H9 (cell line): ENCODE data around the gene FAM78A. TPM values are rescaled to one million over a fixed set of nuclear protein-coding genes. Genes with fewer than 3 reads are reported as not detected.
A peak's percentile ranks its signal among the peaks of the same experiment; 100 is the strongest.

Source experiments
- DNase-seq: peaks from one replicate; pipeline ENCODE4 v3.0.0-alpha.2; 2017
- H2AFZ ChIP-seq: one replicate; pipeline ENCODE4 v1.6.1; 2013; ENCODE audit warnings: mild to moderate bottlenecking, low read length, control low read depth, moderate library complexity
- H2AK5ac ChIP-seq: 2 replicates; pipeline ENCODE4 v1.6.1; 2013; ENCODE audit warnings: low read length, control low read depth, mixed read lengths; ENCODE audit not compliant: insufficient read length
- H2BK120ac ChIP-seq: one replicate; pipeline ENCODE4 v1.6.1; 2013; ENCODE audit warnings: low read depth, mild to moderate bottlenecking, low read length, control low read depth, inconsistent platforms; ENCODE audit not compliant: poor library complexity, severe bottlenecking
- H2BK12ac ChIP-seq: 2 replicates; pipeline ENCODE4 v1.6.1; 2013; ENCODE audit warnings: low read length, control low read depth, mixed read lengths, low read depth; ENCODE audit not compliant: insufficient read length
- H2BK15ac ChIP-seq: 2 replicates; pipeline ENCODE4 v1.6.1; 2013; ENCODE audit warnings: low read depth, low read length, control low read depth
- H2BK20ac ChIP-seq: one replicate; pipeline ENCODE4 v1.6.1; 2013; ENCODE audit warnings: low read depth, mild to moderate bottlenecking, low read length, control low read depth, inconsistent platforms; ENCODE audit not compliant: poor library complexity, severe bottlenecking
- H2BK5ac ChIP-seq: 2 replicates; pipeline ENCODE4 v1.6.1; 2013; ENCODE audit warnings: low read length, control low read depth, mixed read lengths; ENCODE audit not compliant: insufficient read length
- H3K14ac ChIP-seq: 2 replicates; pipeline ENCODE4 v1.6.1; 2013; ENCODE audit warnings: low read length, control low read depth; ENCODE audit not compliant: insufficient read depth
- H3K18ac ChIP-seq: 2 replicates; pipeline ENCODE4 v1.6.1; 2013; ENCODE audit warnings: low read depth, mild to moderate bottlenecking, mixed read lengths, low read length, control low read depth; ENCODE audit not compliant: insufficient read length
- H3K23ac ChIP-seq: 2 replicates; pipeline ENCODE4 v1.6.1; 2013; ENCODE audit warnings: low read length, control low read depth, mixed read lengths, low read depth; ENCODE audit not compliant: insufficient read length
- H3K23me2 ChIP-seq: 2 replicates; pipeline ENCODE4 v1.6.1; 2013; ENCODE audit warnings: low read depth, mild to moderate bottlenecking, mixed read lengths, low read length, control low read depth; ENCODE audit not compliant: insufficient read length, poor library complexity, severe bottlenecking
- H3K27ac ChIP-seq: 2 replicates; pipeline ENCODE4 v1.5.1; 2013; ENCODE audit warnings: low read length, control low read depth, mixed read lengths, low read depth; ENCODE audit not compliant: insufficient read length
- H3K27me3 ChIP-seq: 2 replicates; pipeline ENCODE4 v1.6.1; 2013; ENCODE audit warnings: low read length, control low read depth, inconsistent platforms; ENCODE audit not compliant: insufficient read depth
- H3K4ac ChIP-seq: 2 replicates; pipeline ENCODE4 v1.6.1; 2013; ENCODE audit warnings: low read depth, mild to moderate bottlenecking, control low read depth, inconsistent platforms, low read length, moderate library complexity
- H3K4me1 ChIP-seq: 2 replicates; pipeline ENCODE4 v1.6.1; 2013; ENCODE audit warnings: low read length, control low read depth, inconsistent platforms; ENCODE audit not compliant: insufficient read depth
- H3K4me2 ChIP-seq: 2 replicates; pipeline ENCODE4 v1.6.1; 2013; ENCODE audit warnings: low read length, control low read depth, mixed read lengths; ENCODE audit not compliant: insufficient read length, insufficient read depth
- H3K56ac ChIP-seq: 2 replicates; pipeline ENCODE4 v1.6.1; 2013; ENCODE audit warnings: low read depth, mild to moderate bottlenecking, mixed read lengths, low read length, control low read depth; ENCODE audit not compliant: insufficient read length
- H3K79me1 ChIP-seq: 2 replicates; pipeline ENCODE4 v1.6.1; 2013; ENCODE audit warnings: low read depth, mild to moderate bottlenecking, moderate library complexity, low read length, control low read depth, inconsistent platforms; ENCODE audit not compliant: insufficient read depth, poor library complexity, severe bottlenecking
- H3K79me2 ChIP-seq: 2 replicates; pipeline ENCODE4 v1.6.1; 2013; ENCODE audit warnings: low read length, control low read depth, inconsistent platforms; ENCODE audit not compliant: insufficient read depth
- H3K9ac ChIP-seq: 2 replicates; pipeline ENCODE4 v1.6.1; 2013; ENCODE audit warnings: low read length, control low read depth, mixed read lengths; ENCODE audit not compliant: insufficient read length; ENCODE audit errors: extremely low read depth
- H3K9me3 ChIP-seq: one replicate; pipeline ENCODE4 v1.6.1; 2013; ENCODE audit warnings: low read depth, low read length, inconsistent platforms; ENCODE audit not compliant: control insufficient read depth
- H3T11ph ChIP-seq: one replicate; pipeline ENCODE4 v1.6.1; 2013; ENCODE audit warnings: mild to moderate bottlenecking, low read length, control low read depth, inconsistent platforms
- H4K20me1 ChIP-seq: one replicate; pipeline ENCODE4 v1.6.1; 2013; ENCODE audit not compliant: control insufficient read depth, insufficient read length, insufficient read depth
- H4K5ac ChIP-seq: 2 replicates; pipeline ENCODE4 v1.6.1; 2013; ENCODE audit warnings: low read depth, mild to moderate bottlenecking, mixed read lengths, low read length, control low read depth; ENCODE audit not compliant: insufficient read length
- H4K8ac ChIP-seq: replicated peaks from 2 replicates; pipeline ENCODE4 v1.6.1; 2013; ENCODE audit warnings: low read length, control low read depth, mixed read lengths, low read depth; ENCODE audit not compliant: insufficient read length
- H4K91ac ChIP-seq: 2 replicates; pipeline ENCODE4 v1.6.1; 2013; ENCODE audit warnings: low read depth, mild to moderate bottlenecking, moderate library complexity, mixed read lengths, low read length, control low read depth; ENCODE audit not compliant: insufficient read length
- H3K27ac Mint-ChIP-seq, 3 experiments: 2 replicates in 2 of 3; 3 replicates in 1 of 3; pipeline ENCODE4 v1.8.0; 2020 to 2021; ENCODE audit warnings: mixed read lengths in 3 of 3, mild to moderate bottlenecking in 1 of 3, moderate library complexity in 1 of 3
- H3K27me3 Mint-ChIP-seq: 2 replicates; pipeline ENCODE4 v1.8.0; 2021; ENCODE audit warnings: low read depth, mild to moderate bottlenecking, moderate library complexity, mixed read lengths
- H3K36me3 Mint-ChIP-seq, 3 experiments: 2 replicates in 2 of 3; 3 replicates in 1 of 3; pipeline ENCODE4 v1.8.0; 2020 to 2021; ENCODE audit warnings: low read depth in 3 of 3, mixed read lengths in 3 of 3; ENCODE audit not compliant: insufficient read depth in 1 of 3
- H3K4me1 Mint-ChIP-seq, 2 experiments: 2 replicates each; pipeline ENCODE4 v1.8.0; 2020; ENCODE audit warnings: mixed read lengths in 2 of 2
- H3K4me3 Mint-ChIP-seq, 2 experiments: 2 replicates in 1 of 2; 3 replicates in 1 of 2; pipeline ENCODE4 v1.8.0; 2020 to 2021; ENCODE audit warnings: mild to moderate bottlenecking in 2 of 2, mixed read lengths in 2 of 2, moderate library complexity in 1 of 2
- H3K9me3 Mint-ChIP-seq, 2 experiments: 2 replicates in 1 of 2; 3 replicates in 1 of 2; pipeline ENCODE4 v1.8.0; 2020; ENCODE audit warnings: mild to moderate bottlenecking in 2 of 2, mixed read lengths in 2 of 2, moderate library complexity in 1 of 2
- CTCF ChIP-seq: fragments of 200-600 bp; sonication (generic); conservative IDR thresholded peaks from 3 replicates; pipeline ENCODE4 v1.8.0; 2021; ENCODE audit warnings: antibody characterized with exemption, mild to moderate bottlenecking
- WGBS: extraction: QIAGEN DNeasy Blood & Tissue Kit; methylation state at CpG from one replicate; pipeline ENCODE4 v1.1.7; 2013; ENCODE audit warnings: missing lambda C conversion rate, low lambda C conversion rate, mixed read lengths; ENCODE audit not compliant: insufficient read length; ENCODE audit errors: extremely low coverage; 5-methylcytosine and 5-hydroxymethylcytosine counted together
- total RNA-seq: library from RNA; stranded (reverse); gene quantifications from 2 replicates; pipeline ENCODE4 v1.2.1, GENCODE V29; 2021

The FAM78A gene
- total RNA-seq, 1 experiment from 2014 or later, result 1.9 TPM

- no peak overlapping the region for H3T11ph ChIP-seq
- Mint-ChIP-seq H3K9me3 (no peaks in the 10 kb centered on the region), H3K4me3 (no peak overlapping the region), H3K36me3 (no peaks in the 10 kb centered on the region), H3K27ac (no peak overlapping the region; a peak in 2 of 7 replicates), H3K27me3 (peaks cover 21% of the 10 kb centered on the region), H3K4me1 (peaks cover 30 to 45% of the 10 kb centered on the region in 2 experiments)
- no peaks in the 10 kb centered on the region for H3K79me2 ChIP-seq
- H3K9me3 ChIP-seq, result no peaks in the 10 kb centered on the region
- H2BK12ac ChIP-seq, result no peak overlapping the region
- H3K4me2 ChIP-seq, result no peak overlapping the region
- no peak overlapping the region for H3K9ac ChIP-seq
- no peak overlapping the region for H4K91ac ChIP-seq
- no peak overlapping the region for H2AK5ac ChIP-seq
- H3K27me3 ChIP-seq, result peaks cover 6% of the 10 kb centered on the region; the same call in 1 of the 2 replicates
- no peak overlapping the region for H3K14ac ChIP-seq
- DNase-seq, result peak; percentile 34
- H2BK5ac ChIP-seq, result no peak overlapping the region
- no peak overlapping the region for H3K27ac ChIP-seq
- no peak overlapping the region for H3K4ac ChIP-seq
- H3K56ac ChIP-seq, result no peak overlapping the region
- TF ChIP-seq CTCF, result no peak
- no peak overlapping the region for H4K8ac ChIP-seq
- H3K23me2 ChIP-seq, result peaks cover 2% of the 10 kb centered on the region
- H2BK120ac ChIP-seq, result no peak overlapping the region
- peaks cover 3% of the 10 kb centered on the region; the same call in 1 of the 2 replicates for H3K4me1 ChIP-seq
- no peaks in the 10 kb centered on the region for H3K79me1 ChIP-seq
- H2BK20ac ChIP-seq, result no peak overlapping the region
- WGBS, result no CpG with 5 or more reads among the region's 22 CpGs
- H4K5ac ChIP-seq, result no peak overlapping the region
- H2BK15ac ChIP-seq, result no peak overlapping the region
- no peak overlapping the region for H3K18ac ChIP-seq
- no peaks in the 10 kb centered on the region for H4K20me1 ChIP-seq
- no peak overlapping the region for H2AFZ ChIP-seq
- H3K23ac ChIP-seq, result no peak overlapping the region
Measured at GRCh38 chr9:131273146-131273855, 3.0 kb downstream of the FAM78A start.
